Fibroblast of pulmonary artery (primary cell): ENCODE data around the gene NDUFS3.

Experiments used
- DNase-seq: peaks from one replicate; pipeline ENCODE4 v3.0.0-alpha.2; 2010; ENCODE audit warnings: low read depth
- H3K4me3 ChIP-seq: replicated peaks from 2 replicates; pipeline ENCODE4 v1.5.1; 2011; ENCODE audit warnings: low read depth, mild to moderate bottlenecking, control low read depth, low read length, moderate library complexity
- CTCF ChIP-seq: IDR thresholded peaks from 2 replicates; pipeline ENCODE4 v1.5.1; 2011; ENCODE audit warnings: mild to moderate bottlenecking, control low read depth, low read length, inconsistent platforms; ENCODE audit errors: missing control alignments

Gene NDUFS3

GRCh38 chr11:47564933-47565339, 13.9 kb upstream of the NDUFS3 start:
- peak overlapping the region; percentile 83 for H3K4me3 ChIP-seq
- TF ChIP-seq CTCF = no peak
- DNase-seq = no peak

GRCh38 chr11:47565340-47566148, 13.3 kb upstream of the NDUFS3 start, which contains the start of gene PTPMT1:
PTPMT1 (plus strand) TSS chr11:47565599; CDS start chr11:47565623, 24 bp downstream.
- peak; percentile 69 for DNase-seq
- TF ChIP-seq CTCF = no peak
- peak within 1 kb of the TSS; percentile 83 for H3K4me3 ChIP-seq

- no peak for DNase-seq
- no peak for TF ChIP-seq CTCF
- peak overlapping the region; percentile 83 for H3K4me3 ChIP-seq
These were observed 12.7 kb upstream of the NDUFS3 start for GRCh38 chr11:47566149-47566698.

GRCh38 chr11:47569646-47570045, 9.2 kb upstream of the NDUFS3 start:
- TF ChIP-seq CTCF = no peak
- no peak for DNase-seq

GRCh38 chr11:47570651-47571356, 8.1 kb upstream of the NDUFS3 start:
- no peak overlapping the region for H3K4me3 ChIP-seq
- no peak for TF ChIP-seq CTCF
- DNase-seq = no peak

More at GRCh38 chr11:47569646-47570045, 9.2 kb upstream of the NDUFS3 start:
- no peak overlapping the region for H3K4me3 ChIP-seq

- DNase-seq = no peak
- no peak for TF ChIP-seq CTCF
- H3K4me3 ChIP-seq = no peak overlapping the region
These were observed 7.5 kb upstream of the NDUFS3 start for GRCh38 chr11:47571357-47571729.
